ENCODE results near the gene SLC66A1.
"Not testable (repeated sequence)": the region's sequence is repeated elsewhere in the genome, so short reads cannot be mapped to it uniquely, and the experiment has no call there.

DNA sequence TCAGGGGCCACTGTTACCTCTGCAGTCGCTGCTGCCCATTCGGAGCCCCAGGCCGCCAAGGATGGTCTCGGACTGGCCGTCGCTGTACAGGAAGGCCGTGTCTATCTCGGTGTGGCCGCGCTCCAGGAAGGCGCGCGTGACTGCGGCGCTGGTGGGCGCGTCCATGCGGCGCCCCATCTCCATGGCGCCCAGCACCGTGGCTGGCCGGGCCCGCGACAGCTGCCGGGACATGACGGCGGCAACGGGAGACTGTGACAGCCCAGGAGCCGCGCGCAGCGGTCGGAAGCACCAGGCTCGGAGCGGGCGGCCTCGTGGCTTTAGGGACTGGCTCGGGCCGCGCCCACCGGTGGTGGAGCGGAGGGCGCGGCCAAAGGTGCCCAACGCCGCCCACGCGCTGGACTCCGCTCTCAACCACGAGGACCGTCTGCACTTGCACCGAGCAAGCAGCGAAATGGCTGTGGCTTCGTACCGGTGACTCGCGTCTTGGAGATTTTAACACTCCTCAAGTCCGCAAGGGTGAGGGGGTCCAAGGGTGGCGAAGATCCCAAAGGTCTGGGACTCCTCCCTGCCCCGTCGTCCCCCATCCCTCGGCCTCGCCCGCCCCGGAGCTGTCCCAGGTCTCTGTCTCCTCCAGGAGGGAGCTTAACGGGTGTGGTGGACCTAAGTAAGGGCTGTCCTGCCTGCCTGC, 38.1 kb upstream of the SLC66A1 start:
- not testable (repeated sequence) for TF ChIP-seq EZH2phosphoT487 (IDR thresholded peaks at IDR 0.05; ENCODE audit: borderline replicate concordance)
- TF ChIP-seq, protein P1, sequence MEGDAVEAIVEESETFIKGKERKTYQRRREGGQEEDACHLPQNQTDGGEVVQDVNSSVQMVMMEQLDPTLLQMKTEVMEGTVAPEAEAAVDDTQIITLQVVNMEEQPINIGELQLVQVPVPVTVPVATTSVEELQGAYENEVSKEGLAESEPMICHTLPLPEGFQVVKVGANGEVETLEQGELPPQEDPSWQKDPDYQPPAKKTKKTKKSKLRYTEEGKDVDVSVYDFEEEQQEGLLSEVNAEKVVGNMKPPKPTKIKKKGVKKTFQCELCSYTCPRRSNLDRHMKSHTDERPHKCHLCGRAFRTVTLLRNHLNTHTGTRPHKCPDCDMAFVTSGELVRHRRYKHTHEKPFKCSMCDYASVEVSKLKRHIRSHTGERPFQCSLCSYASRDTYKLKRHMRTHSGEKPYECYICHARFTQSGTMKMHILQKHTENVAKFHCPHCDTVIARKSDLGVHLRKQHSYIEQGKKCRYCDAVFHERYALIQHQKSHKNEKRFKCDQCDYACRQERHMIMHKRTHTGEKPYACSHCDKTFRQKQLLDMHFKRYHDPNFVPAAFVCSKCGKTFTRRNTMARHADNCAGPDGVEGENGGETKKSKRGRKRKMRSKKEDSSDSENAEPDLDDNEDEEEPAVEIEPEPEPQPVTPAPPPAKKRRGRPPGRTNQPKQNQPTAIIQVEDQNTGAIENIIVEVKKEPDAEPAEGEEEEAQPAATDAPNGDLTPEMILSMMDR (conservative IDR thresholded peaks at IDR 0.05; ENCODE audit: low read length) = not testable (repeated sequence)

Data from Loucy (cell line).